ENCODE results near the gene ZNF503. TPM values are rescaled to one million over a fixed set of nuclear protein-coding genes. Genes with fewer than 3 reads are reported as not detected.
A peak's percentile ranks its signal among the peaks of the same experiment; 100 is the strongest.

Gene ZNF503
- total and polyA plus RNA-seq, 2 of the 8 experiments (the other 6 are each of a cell fraction or from before 2014, with no cell fraction given) = 0.03 to 0.13 TPM

- no peak overlapping the region for H2BK120ac ChIP-seq (replicated peaks; ENCODE audit: low read depth, low read length)
- ChIA-PET CTCF (ENCODE audit: partially characterized antibody) (interaction anchor here (0.7 to 2.9 kb wide), 16 partner anchors 10 to 903 kb away, joined by 3 to 8 read pairs (median 4); no protein-coding TSS in a partner anchor), POLR2A (ENCODE audit: partially characterized antibody) (interaction anchor here (1.3 to 1.6 kb wide), 2 partner anchors 9 to 16 kb away, joined by 4 to 5 read pairs; no protein-coding TSS in a partner anchor)
- H3K79me1 ChIP-seq (ENCODE audit: low read depth, low read length) = no peaks in the 10 kb centered on the region
- no peak overlapping the region for H3K9ac ChIP-seq (replicated peaks in 1 of 4; ENCODE audit: extremely low read depth in 1 of 4, low read depth in 3 of 4, low read length in 3 of 4)
- peaks cover 40% of the 10 kb centered on the region for H3K23me2 ChIP-seq (ENCODE audit: low read depth, low read length)
- no peak overlapping the region for H2AFZ ChIP-seq (ENCODE audit: low read length)
- no peak overlapping the region for H3K14ac ChIP-seq (ENCODE audit: insufficient read length)
- FAIRE-seq = no peak
- H4K5ac ChIP-seq (ENCODE audit: insufficient read length, low read depth, low read length) = no peak overlapping the region
- H2BK5ac ChIP-seq (ENCODE audit: low read depth, low read length) = no peak overlapping the region
- no peak overlapping the region for H4K91ac ChIP-seq (replicated peaks; ENCODE audit: insufficient read length, low read length)
- H3K56ac ChIP-seq (replicated peaks; ENCODE audit: insufficient read length, low read depth, low read length) = no peak overlapping the region
- peaks cover 10 to 19% of the 10 kb centered on the region in 2 experiments for H4K20me1 ChIP-seq (replicated peaks in 1 of 2; ENCODE audit: control insufficient read depth in 1 of 2, insufficient read depth in 2 of 2, low read length in 2 of 2)
- H3K18ac ChIP-seq (ENCODE audit: extremely low read depth, low read length) = no peak overlapping the region
- H3K4me2 ChIP-seq (ENCODE audit: insufficient read depth in 1 of 2, low read depth in 2 of 2, low read length in 2 of 2) = peak overlapping the region; percentile 91 to 97
- H3K27me3 ChIP-seq (replicated peaks in 1 of 4; ENCODE audit: control insufficient read depth in 3 of 4, extremely low read depth in 1 of 4, insufficient read depth in 3 of 4, low read length in 3 of 4) = peaks cover 79 to 99% (median 88%) of the 10 kb centered on the region in 4 experiments
- no peak overlapping the region for H3K4ac ChIP-seq (replicated peaks; ENCODE audit: insufficient read length, low read depth, low read length)
- DNase-seq (ENCODE audit: low read depth in 1 of 2, low spot score in 2 of 2) = no peak
- no peak overlapping the region for H2BK15ac ChIP-seq (ENCODE audit: low read length)
- no peaks in the 10 kb centered on the region; a peak in 1 of 4 replicates for H3K9me3 ChIP-seq (ENCODE audit: insufficient read depth in 2 of 2, low read depth in 1 of 2, low read length in 1 of 2)
- H3K36me3 ChIP-seq (ENCODE audit: control insufficient read depth in 2 of 4, insufficient read depth in 4 of 4, low read length in 3 of 4) = peaks cover 0 to 6% (median 0%) of the 10 kb centered on the region in 4 experiments; a peak in 1 of 8 replicates
- no peak overlapping the region; the same call in 1 of the 2 replicates for H4K8ac ChIP-seq (ENCODE audit: extremely low read depth, insufficient read depth, low read length)
- H2BK20ac ChIP-seq (ENCODE audit: low read length) = no peak overlapping the region
- 2% methylated on average over 32 of the region's 39 CpGs; no CpG with 5 or more reads in 1 of the 2 experiments for WGBS, 2 experiments (ENCODE audit: extremely low coverage in 1 of 2, insufficient coverage in 1 of 2, insufficient read length in 1 of 2, insufficient replicate concordance in 2 of 2, low coverage in 1 of 2, low lambda C conversion rate in 2 of 2, missing lambda C conversion rate in 1 of 2)
- TF ChIP-seq SUZ12 (IDR thresholded peaks at IDR 0.05; ENCODE audit: low read length) (peak; percentile 29), USF2 (IDR thresholded peaks at IDR 0.05; ENCODE audit: low read length) (no peak)
- H3K4me3 ChIP-seq (ENCODE audit: extremely low read depth in 1 of 4, insufficient read depth in 2 of 4, low read depth in 3 of 4, low read length in 4 of 4) = peak overlapping the region; percentile 21 to 64 (median 58); a peak in 6 of 8 replicates
- H3K27ac ChIP-seq (ENCODE audit: low read depth, low read length) = no peak overlapping the region
- no peak overlapping the region for H2BK12ac ChIP-seq (ENCODE audit: low read depth, low read length)
- no peak overlapping the region for H2AK5ac ChIP-seq (ENCODE audit: low read depth, low read length)
- H3K79me2 ChIP-seq (ENCODE audit: control insufficient read depth in 1 of 2, insufficient read depth in 2 of 2, low read length in 2 of 2) = no peaks in the 10 kb centered on the region
- peaks cover 4 to 55% (median 30%) of the 10 kb centered on the region in 4 experiments for H3K4me1 ChIP-seq (replicated peaks in 1 of 4; ENCODE audit: control insufficient read depth in 3 of 4, insufficient read depth in 4 of 4, low read length in 3 of 4)
- no peak overlapping the region for H3K23ac ChIP-seq (ENCODE audit: insufficient read length)
Measured at GRCh38 chr10:75400163-75400770, 1.3 kb downstream of the ZNF503 start.
